GM12801 (cell line): ENCODE data around the gene FCER2.

Source experiments
- TF ChIP-seq, protein P1 (sequence below): IDR thresholded peaks from one replicate; pipeline ENCODE4 v1.5.1; 2011; ENCODE audit warnings: control low read depth; ENCODE audit not compliant: insufficient read length; ENCODE audit errors: extremely low read depth

FCER2 gene

DNA sequence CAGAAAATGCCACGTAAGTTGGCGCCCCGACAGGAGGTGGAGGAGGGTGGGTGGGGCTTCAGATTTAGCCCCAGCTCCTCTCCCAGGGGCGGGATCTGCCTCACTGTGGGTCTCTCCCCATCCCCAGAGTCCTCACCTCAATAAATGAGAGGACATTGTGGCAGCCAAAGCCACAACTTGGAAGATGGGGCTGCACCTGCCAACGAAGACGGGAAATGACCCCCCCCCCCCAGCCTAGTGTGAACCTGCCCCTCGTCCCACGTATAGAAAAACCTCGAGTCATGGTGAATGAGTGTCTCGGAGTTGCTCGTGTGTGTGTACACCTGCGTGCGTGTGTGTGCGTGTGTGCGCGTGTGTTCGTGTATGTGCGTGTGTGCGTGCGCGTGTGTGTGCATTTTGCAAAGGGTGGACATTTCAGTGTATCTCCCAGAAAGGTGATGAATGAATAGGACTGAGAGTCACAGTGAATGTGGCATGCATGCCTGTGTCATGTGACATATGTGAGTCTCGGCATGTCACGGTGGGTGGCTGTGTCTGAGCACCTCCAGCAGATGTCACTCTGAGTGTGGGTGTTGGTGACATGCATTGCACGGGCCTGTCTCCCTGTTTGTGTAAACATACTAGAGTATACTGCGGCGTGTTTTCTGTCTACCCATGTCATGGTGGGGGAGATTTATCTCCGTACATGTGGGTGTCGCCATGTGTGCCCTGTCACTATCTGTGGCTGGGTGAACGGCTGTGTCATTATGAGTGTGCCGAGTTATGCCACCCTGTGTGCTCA is 22.8 kb downstream of the FCER2 start:
- TF ChIP-seq, protein P1, sequence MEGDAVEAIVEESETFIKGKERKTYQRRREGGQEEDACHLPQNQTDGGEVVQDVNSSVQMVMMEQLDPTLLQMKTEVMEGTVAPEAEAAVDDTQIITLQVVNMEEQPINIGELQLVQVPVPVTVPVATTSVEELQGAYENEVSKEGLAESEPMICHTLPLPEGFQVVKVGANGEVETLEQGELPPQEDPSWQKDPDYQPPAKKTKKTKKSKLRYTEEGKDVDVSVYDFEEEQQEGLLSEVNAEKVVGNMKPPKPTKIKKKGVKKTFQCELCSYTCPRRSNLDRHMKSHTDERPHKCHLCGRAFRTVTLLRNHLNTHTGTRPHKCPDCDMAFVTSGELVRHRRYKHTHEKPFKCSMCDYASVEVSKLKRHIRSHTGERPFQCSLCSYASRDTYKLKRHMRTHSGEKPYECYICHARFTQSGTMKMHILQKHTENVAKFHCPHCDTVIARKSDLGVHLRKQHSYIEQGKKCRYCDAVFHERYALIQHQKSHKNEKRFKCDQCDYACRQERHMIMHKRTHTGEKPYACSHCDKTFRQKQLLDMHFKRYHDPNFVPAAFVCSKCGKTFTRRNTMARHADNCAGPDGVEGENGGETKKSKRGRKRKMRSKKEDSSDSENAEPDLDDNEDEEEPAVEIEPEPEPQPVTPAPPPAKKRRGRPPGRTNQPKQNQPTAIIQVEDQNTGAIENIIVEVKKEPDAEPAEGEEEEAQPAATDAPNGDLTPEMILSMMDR = no peak

DNA sequence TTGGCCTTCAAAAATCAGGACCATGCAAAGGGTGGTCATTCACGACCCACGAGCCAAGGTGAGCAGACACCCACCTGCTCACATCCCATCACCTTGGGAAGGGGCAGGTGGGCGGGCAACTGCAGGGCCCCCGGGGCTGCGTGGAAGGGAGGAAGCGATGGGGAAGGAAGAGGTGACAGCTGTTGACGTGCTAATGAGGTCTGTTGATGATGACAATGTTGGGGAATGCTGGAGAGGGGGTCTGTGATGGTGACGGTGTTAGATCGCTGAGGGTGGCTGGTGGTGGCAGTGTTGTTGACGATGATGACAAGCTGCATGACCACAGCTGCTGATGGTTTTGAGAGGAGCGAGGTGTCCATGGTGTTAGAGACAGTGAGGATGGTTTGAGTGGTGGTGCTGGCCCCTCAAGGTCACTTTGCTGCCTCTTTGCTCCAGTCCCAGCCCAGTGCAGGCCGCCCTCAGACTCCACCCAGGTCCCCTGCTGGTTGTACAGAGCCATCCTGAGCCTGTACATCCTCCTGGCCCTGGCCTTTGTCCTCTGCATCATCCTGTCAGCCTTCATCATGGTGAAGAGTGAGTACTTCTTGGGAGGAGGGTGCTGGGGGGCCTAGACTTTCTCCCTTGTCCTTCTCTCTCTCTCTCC is 24.1 kb downstream of the FCER2 start:
- TF ChIP-seq, protein P1 = no peak

DNA sequence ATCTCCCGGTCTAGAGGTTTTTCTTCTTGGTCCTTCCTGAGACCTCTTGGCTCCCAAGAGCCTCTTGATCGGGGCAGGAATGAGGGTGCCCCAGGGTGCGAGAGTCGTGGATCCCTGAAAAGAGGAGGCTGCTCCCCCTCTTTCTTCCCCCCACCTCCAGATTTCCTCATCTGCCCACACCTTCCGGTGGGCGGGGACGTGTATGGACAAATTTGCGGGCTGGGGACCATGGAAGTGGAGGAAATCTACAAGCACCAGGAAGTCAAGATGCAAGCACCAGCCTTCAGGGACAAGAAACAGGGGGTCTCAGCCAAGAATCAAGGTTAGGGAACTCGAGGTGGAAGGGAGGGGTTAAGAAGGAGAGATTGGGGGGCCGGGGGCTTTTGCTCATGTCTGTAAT is 25.1 kb downstream of the FCER2 start, which contains the start of gene MCEMP1:
Gene MCEMP1 (plus strand): TSS at position 237 of the 400 bp plus-strand sequence. CDS start 31 bp downstream, at position 268.
- TF ChIP-seq, protein P1 = no peak

GRCh38 chr19:7676376-7676775 is 25.6 kb downstream of the FCER2 start:
- TF ChIP-seq, protein P1 = no peak

- TF ChIP-seq, protein P1 = no peak
These were observed 27.6 kb downstream of the FCER2 start for GRCh38 chr19:7674010-7675005.

GRCh38 chr19:7672522-7672921 is 29.4 kb downstream of the FCER2 start:
- TF ChIP-seq, protein P1 = no peak

- TF ChIP-seq, protein P1 = no peak
These were observed 31.1 kb downstream of the FCER2 start for GRCh38 chr19:7670790-7671189.
